A673 (cell line): ENCODE data around the gene BNC1.

Experiments used
- EZH2 ChIP-seq: fragments of 200-600 bp; sonication (generic); IDR thresholded peaks from 2 replicates; pipeline ENCODE4 v1.6.1; 2017; ENCODE audit warnings: borderline replicate concordance, low read depth, mild to moderate bottlenecking, mixed read lengths, antibody characterized with exemption, low read length; ENCODE audit not compliant: poor library complexity, severe bottlenecking
- TF ChIP-seq, protein P1 (sequence below): fragments of 300-800, 200-600 bp; sonication (generic); conservative IDR thresholded peaks from 2 replicates; pipeline ENCODE4 v1.5.1; 2017; ENCODE audit warnings: low read depth, mild to moderate bottlenecking, antibody characterized with exemption, low read length, moderate library complexity, mixed read lengths

GRCh38 chr15:83250781-83251180 is 33.7 kb downstream of the BNC1 start:
- TF ChIP-seq, protein P1, sequence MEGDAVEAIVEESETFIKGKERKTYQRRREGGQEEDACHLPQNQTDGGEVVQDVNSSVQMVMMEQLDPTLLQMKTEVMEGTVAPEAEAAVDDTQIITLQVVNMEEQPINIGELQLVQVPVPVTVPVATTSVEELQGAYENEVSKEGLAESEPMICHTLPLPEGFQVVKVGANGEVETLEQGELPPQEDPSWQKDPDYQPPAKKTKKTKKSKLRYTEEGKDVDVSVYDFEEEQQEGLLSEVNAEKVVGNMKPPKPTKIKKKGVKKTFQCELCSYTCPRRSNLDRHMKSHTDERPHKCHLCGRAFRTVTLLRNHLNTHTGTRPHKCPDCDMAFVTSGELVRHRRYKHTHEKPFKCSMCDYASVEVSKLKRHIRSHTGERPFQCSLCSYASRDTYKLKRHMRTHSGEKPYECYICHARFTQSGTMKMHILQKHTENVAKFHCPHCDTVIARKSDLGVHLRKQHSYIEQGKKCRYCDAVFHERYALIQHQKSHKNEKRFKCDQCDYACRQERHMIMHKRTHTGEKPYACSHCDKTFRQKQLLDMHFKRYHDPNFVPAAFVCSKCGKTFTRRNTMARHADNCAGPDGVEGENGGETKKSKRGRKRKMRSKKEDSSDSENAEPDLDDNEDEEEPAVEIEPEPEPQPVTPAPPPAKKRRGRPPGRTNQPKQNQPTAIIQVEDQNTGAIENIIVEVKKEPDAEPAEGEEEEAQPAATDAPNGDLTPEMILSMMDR: no peak
- TF ChIP-seq EZH2: no peak
